ENCODE results near the gene APLF.

The APLF gene

DNA sequence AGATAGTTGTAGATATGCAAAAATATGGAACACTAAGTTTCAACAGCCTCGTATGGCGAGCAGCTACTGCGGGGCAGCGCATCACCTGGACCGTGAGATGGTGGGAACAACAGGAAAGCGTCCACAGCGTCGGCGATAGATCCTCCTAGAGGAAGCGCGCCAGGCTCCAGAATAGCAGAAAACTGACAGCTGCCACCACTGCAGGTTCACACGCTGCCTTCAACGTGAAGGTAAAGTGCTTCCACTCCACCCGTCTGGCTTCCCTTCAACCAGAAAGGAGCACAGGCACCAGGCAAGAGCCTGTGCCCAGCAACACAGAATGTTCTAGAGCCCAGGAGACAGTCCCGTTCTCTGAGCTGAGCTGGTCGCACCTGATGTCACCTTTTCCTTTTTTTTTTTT, 20.3 kb upstream of the APLF start:
- TF ChIP-seq, protein P1, sequence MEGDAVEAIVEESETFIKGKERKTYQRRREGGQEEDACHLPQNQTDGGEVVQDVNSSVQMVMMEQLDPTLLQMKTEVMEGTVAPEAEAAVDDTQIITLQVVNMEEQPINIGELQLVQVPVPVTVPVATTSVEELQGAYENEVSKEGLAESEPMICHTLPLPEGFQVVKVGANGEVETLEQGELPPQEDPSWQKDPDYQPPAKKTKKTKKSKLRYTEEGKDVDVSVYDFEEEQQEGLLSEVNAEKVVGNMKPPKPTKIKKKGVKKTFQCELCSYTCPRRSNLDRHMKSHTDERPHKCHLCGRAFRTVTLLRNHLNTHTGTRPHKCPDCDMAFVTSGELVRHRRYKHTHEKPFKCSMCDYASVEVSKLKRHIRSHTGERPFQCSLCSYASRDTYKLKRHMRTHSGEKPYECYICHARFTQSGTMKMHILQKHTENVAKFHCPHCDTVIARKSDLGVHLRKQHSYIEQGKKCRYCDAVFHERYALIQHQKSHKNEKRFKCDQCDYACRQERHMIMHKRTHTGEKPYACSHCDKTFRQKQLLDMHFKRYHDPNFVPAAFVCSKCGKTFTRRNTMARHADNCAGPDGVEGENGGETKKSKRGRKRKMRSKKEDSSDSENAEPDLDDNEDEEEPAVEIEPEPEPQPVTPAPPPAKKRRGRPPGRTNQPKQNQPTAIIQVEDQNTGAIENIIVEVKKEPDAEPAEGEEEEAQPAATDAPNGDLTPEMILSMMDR (IDR thresholded peaks at IDR 0.05; ENCODE audit: insufficient read depth, low read length, poor library complexity, severe bottlenecking): no peak
- DNase-seq (ENCODE audit: extremely low read depth, insufficient read length): no peak
- no peak overlapping the region for H3K4me3 ChIP-seq (replicated peaks; ENCODE audit: low read depth, low read length)
- H3K36me3 ChIP-seq (ENCODE audit: control insufficient read depth, insufficient read depth, low read length): no peaks in the 10 kb centered on the region
- H3K27me3 ChIP-seq (replicated peaks; ENCODE audit: control insufficient read depth, insufficient read depth, low read length): no peaks in the 10 kb centered on the region

DNA sequence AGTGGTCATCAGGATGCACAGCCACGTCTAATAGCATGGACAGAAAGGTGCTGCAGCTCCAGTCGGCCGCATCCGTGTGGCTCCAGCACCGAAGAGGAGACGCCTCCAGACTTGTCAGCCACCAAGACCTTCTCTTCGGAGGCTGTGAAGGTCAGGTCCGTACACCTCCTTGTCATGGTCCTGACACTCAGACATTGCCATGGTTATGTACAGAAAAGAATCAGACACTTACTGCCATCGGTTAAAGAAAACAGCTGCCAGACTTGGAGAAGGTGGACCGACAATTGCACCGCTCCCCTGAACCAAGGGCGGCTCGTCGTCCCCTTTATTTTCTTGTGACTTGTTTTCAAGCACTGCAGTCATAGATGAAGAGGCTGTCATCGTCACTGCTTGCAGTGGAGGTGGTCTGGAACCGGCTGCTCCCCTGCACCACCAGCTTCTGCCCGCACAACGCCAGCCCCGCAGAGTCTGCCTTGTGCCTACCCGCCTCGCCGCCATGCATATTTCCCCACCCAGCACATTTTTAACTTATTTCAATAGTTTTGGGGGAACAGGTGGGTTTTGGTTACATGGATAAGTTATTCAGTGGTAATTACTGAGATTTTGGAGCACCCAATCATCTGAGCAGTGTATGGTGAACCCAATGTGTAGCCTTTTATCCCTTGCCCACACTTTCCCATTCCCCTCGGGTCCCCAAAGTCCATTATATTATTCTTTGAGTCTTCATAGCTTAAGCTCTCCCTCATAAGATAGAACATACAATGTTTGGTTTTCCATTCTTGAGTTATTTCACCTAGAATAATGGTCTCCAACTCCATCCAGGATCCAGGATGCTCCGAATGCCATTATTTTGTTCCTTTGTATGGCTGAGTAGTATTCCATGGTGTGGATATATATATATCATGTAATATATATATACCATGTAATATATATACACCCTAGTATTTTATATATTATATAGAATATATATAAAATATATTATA, 18.4 kb upstream of the APLF start:
- no peaks in the 10 kb centered on the region for H3K27me3 ChIP-seq (replicated peaks; ENCODE audit: control insufficient read depth, insufficient read depth, low read length)
- TF ChIP-seq, protein P1 (IDR thresholded peaks at IDR 0.05; ENCODE audit: insufficient read depth, low read length, poor library complexity, severe bottlenecking): no peak
- no peak for DNase-seq (ENCODE audit: extremely low read depth, insufficient read length)
- H3K4me3 ChIP-seq (replicated peaks; ENCODE audit: low read depth, low read length): no peak overlapping the region
- no peaks in the 10 kb centered on the region for H3K36me3 ChIP-seq (ENCODE audit: control insufficient read depth, insufficient read depth, low read length)

DNA sequence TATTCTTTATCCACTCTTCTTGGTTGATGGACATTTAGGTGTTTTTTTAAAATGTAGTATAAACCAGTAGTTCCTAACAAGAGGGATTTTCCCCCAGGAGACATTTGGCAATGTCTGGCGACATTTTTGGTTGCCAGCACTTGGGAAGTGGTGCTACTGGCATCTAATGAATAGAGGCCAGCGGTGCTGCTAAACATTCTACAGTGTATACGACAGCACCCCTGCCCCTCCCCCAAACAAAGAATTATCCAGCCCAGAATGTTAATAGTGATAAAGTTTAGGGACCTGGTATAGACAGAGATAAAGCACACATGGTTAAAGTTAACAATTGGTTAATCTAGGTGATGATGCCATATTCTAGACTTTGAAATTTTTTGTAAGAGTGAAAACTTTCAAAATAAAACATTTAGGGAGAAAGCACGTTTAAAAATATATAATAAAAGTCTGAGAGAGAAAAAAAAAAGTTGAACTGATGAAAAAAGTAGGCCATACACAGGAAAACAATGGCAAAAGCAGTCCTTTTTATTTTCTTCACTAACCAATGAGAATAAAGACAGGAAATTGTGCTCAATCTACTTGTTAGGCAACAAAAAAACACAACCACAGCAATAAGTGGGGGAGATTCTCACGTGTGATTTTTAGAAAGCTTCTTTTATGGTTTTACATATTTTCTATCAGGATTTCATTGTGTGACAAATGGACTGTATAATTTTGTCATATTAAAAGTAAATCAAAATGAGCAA, 15.1 kb upstream of the APLF start:
- DNase-seq (ENCODE audit: extremely low read depth, insufficient read length): no peak
- H3K27me3 ChIP-seq (replicated peaks; ENCODE audit: control insufficient read depth, insufficient read depth, low read length): no peaks in the 10 kb centered on the region
- H3K4me3 ChIP-seq (replicated peaks; ENCODE audit: low read depth, low read length): no peak overlapping the region
- TF ChIP-seq, protein P1 (IDR thresholded peaks at IDR 0.05; ENCODE audit: insufficient read depth, low read length, poor library complexity, severe bottlenecking): no peak
- no peaks in the 10 kb centered on the region for H3K36me3 ChIP-seq (ENCODE audit: control insufficient read depth, insufficient read depth, low read length)

DNA sequence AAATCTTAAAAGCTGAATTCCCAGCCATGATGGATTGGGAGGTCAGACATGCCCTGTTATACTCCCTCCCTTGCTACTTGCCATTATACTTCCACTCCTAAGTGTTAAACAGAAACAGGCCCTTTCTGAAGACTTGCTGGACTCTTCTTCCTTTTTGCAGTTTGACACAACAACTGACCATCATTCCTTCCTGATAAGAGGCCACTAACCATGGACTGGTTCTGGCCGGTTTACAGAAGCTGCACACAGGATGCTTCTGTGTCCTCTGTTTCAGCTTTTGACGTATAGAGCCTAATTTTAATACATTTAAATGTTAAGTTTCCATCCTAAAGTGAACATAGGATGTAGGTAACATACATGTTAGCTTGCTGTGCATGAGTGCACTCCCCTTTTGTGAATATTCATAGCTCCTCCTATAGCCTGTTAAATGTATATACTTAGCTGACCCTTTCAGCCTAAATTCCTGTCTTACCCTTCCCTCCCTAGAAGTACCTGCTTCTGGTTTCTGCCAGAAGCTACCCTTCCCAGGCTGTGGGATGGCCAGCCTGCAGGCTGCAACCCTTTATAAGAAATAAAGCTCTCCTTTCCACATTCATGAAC, 13.5 kb upstream of the APLF start:
- TF ChIP-seq, protein P1 (IDR thresholded peaks at IDR 0.05; ENCODE audit: insufficient read depth, low read length, poor library complexity, severe bottlenecking): no peak
- H3K27me3 ChIP-seq (replicated peaks; ENCODE audit: control insufficient read depth, insufficient read depth, low read length): no peaks in the 10 kb centered on the region
- no peaks in the 10 kb centered on the region for H3K36me3 ChIP-seq (ENCODE audit: control insufficient read depth, insufficient read depth, low read length)
- no peak overlapping the region for H3K4me3 ChIP-seq (replicated peaks; ENCODE audit: low read depth, low read length)
- DNase-seq (ENCODE audit: extremely low read depth, insufficient read length): no peak

GRCh38 chr2:68454719-68455118, 12.7 kb upstream of the APLF start:
- Histone ChIP-seq H3K27me3 (replicated peaks; ENCODE audit: control insufficient read depth, insufficient read depth, low read length) (no peaks in the 10 kb centered on the region), H3K36me3 (ENCODE audit: control insufficient read depth, insufficient read depth, low read length) (no peaks in the 10 kb centered on the region), H3K4me3 (replicated peaks; ENCODE audit: low read depth, low read length) (no peak overlapping the region)
- no peak for DNase-seq (ENCODE audit: extremely low read depth, insufficient read length)
- TF ChIP-seq, protein P1 (IDR thresholded peaks at IDR 0.05; ENCODE audit: insufficient read depth, low read length, poor library complexity, severe bottlenecking): no peak

Measured in GM06990 (cell line).